ENCODE results near the gene CMSS1.

Gene CMSS1

DNA sequence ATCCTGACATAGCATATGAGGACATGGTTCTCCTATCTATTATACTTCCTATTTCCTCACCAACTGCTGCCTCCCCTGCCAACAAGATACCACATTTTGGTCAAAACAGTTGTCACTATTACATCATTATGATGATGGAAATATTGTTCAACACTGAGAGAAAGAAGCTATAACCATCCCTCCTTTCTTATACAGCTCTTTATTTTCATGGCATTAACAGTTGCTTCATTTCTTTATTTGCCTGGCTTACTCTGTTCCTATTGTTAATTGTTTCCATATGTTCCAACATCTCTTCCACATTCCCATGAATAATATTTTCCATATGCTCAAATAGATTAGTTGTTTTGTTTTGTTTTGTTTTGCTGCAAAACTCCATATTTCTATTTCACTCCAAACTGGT is 337.5 kb downstream of the CMSS1 start:
- peak; percentile 50 for DNase-seq (ENCODE audit: extremely low read depth, low read depth)
- TF ChIP-seq, protein P1, sequence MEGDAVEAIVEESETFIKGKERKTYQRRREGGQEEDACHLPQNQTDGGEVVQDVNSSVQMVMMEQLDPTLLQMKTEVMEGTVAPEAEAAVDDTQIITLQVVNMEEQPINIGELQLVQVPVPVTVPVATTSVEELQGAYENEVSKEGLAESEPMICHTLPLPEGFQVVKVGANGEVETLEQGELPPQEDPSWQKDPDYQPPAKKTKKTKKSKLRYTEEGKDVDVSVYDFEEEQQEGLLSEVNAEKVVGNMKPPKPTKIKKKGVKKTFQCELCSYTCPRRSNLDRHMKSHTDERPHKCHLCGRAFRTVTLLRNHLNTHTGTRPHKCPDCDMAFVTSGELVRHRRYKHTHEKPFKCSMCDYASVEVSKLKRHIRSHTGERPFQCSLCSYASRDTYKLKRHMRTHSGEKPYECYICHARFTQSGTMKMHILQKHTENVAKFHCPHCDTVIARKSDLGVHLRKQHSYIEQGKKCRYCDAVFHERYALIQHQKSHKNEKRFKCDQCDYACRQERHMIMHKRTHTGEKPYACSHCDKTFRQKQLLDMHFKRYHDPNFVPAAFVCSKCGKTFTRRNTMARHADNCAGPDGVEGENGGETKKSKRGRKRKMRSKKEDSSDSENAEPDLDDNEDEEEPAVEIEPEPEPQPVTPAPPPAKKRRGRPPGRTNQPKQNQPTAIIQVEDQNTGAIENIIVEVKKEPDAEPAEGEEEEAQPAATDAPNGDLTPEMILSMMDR (IDR thresholded peaks at IDR 0.05; ENCODE audit: low read depth, low read length) = no peak

DNA sequence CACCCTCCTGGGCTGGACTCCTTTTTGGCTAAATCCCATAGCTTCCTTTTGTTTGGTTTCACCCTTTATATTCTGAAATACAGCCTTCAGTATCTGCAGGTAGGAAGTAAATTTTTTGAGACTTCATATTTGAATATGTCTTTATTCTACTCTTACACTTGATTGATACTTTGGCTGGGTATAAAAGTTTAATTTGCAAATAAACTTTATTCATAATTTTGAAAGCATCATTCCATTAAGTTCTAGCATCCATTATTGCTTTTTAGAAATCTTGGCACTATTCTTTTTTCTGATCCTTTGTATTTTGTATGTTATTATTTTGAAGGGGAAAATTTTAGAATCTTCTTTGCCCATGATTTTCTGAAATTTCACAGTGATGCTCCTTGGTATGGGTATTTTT is 337.9 kb downstream of the CMSS1 start:
- TF ChIP-seq, protein P1 (IDR thresholded peaks at IDR 0.05; ENCODE audit: low read depth, low read length) = no peak
- DNase-seq (ENCODE audit: extremely low read depth, low read depth) = no peak

DNA sequence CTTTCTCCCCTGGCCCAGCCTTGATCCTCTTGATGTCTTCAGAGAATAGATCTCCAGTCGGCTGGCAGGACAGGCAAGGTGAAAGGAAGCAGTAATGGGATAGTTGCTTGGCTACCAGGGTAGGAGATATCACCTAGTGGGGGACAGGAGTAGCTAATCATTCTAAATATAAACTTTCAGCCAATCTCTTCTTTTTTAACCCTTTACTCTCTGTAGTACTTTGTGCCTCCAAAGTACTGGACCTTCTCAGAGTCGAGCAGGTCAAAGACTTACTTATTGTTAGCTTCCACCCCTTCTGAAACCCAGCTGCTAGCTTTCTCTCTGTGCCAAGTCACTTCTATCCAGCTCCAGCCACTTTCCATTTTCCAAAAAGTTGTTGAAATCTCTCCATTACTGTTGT is 340.0 kb downstream of the CMSS1 start:
- DNase-seq (ENCODE audit: extremely low read depth, low read depth) = no peak
- TF ChIP-seq, protein P1 (IDR thresholded peaks at IDR 0.05; ENCODE audit: low read depth, low read length) = no peak

DNA sequence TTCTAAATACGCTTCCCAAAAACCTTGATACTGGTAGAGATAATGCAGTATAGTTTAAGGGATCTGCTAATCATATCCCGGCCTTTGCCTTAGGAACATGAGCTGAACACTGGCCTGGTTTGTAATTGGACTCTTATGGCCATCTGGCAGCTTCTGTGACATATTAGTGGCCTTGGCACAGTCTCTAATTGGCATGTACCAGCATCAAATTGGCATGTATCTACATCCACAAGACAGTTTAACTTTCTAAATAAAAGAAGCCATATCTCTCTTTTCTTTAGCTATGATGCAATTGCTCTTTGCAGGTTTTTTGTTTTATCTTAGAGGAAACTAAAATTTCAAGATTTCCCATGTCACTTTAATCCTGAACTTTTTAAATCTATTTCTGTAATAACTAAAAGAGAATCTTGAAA is 341.3 kb downstream of the CMSS1 start:
- DNase-seq (ENCODE audit: extremely low read depth, low read depth) = no peak
- TF ChIP-seq, protein P1 (IDR thresholded peaks at IDR 0.05; ENCODE audit: low read depth, low read length) = no peak

DNA sequence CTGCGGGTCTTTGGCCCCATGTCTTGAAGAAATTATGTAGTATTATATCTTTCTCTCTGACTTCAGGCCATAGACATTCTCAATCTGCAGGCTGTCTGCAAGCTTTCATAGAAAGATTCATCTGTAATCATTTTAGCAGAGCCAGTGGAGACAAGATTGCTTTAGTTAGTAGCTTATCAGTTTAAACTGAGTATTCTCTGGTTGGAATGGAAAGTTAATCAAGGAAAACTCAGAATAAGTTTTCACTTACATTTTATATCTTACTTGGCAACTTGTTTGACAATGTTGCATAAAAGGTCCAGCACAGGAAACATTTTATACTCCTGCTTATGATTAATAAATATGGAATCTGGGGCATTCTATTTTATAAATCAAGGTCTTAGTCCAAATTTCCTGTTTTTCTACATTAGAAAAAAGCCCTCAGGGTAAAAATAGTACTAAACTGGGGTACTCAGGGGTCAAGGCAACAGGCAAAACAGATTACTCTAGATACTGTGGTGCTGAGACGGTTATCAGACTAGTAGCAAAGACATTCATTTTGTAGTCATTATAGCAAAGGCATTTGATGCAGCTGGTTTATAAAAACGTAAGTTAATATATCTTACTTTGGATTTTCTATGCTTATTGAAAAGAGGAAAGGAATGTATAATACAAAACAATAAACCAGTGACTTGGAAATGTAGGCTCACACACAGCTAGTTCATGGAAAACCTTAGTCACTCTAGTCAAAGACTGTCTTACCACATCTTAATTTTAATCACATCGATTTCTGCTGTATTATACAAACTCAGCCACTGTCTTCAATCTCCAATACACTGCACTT is 341.9 kb downstream of the CMSS1 start:
- TF ChIP-seq, protein P1 (IDR thresholded peaks at IDR 0.05; ENCODE audit: low read depth, low read length) = no peak
- peak; percentile 50 for DNase-seq (ENCODE audit: extremely low read depth, low read depth)

DNA sequence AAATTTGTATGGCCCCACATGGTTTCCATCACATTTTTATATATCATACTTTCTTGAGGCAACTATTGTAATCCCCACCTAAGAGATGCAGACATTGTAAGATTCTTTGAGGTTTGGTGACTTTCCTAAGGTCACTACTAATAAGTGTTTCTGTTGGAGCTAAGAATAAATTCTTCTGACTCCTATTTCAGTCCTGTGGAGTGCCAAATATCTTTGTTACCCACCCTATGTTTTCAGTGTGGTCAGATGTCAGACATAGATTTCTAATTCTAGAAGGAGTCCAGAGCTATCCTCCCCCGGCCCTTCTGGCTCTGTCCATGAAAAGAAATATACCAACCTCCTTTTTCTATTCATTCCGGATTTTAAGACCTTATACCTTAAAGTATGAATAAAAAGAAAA is 342.9 kb downstream of the CMSS1 start:
- DNase-seq (ENCODE audit: extremely low read depth, low read depth) = no peak
- TF ChIP-seq, protein P1 (IDR thresholded peaks at IDR 0.05; ENCODE audit: low read depth, low read length) = no peak

DNA sequence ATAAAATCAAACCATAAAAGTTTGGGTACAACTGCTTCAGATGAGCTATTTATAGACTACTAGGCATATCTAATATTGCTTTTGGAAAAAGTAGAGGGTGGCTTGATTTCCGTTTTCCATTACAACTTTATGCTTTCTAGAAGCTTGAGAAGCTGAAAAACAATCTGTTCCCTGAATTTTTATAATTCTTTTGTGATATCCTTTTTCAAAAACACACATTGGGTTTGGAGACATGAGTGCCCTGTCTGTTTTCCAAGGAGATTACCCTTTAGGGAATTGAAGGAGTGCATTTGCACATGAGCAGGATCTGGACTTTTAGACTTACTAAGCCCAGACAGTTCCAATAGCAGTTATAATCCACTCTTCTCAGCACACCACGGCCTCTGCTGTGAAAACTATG is 346.1 kb downstream of the CMSS1 start:
- no peak for DNase-seq (ENCODE audit: extremely low read depth, low read depth)
- TF ChIP-seq, protein P1 (IDR thresholded peaks at IDR 0.05; ENCODE audit: low read depth, low read length) = no peak

Measured in AG09319 (cell line).